Measurements from ENCODE around the gene ABHD12B. TPM values are rescaled to one million over a fixed set of nuclear protein-coding genes. Genes with fewer than 3 reads are reported as not detected.

ABHD12B gene
- total RNA-seq, 1 experiment from 2014 or later: not detected

DNA sequence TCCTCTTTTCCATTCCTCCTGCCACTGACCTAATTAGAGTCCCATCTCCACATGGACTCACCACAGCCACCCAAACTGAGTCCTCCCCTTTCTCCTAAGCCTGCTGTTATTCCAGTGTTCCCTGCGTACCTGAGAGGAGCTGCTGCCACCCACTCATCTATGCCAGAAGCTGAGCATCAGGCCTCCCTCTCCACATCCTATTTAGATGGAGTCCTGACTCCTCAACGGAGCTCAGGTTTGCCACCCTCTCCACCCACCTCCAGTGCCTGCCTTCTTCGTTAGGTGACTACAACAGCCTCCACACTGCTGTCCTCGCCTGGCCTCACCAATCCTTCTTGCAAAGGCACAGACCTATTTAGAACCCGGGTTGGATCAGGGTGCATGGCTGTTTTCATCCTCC is 15.2 kb upstream of the ABHD12B start:
- ChIA-PET POLR2A (no interaction called here), CTCF (no interaction called here)
- Histone ChIP-seq H3K27me3 (ENCODE audit: control insufficient read depth, insufficient read depth, low read length) (no peaks in the 10 kb centered on the region; the same call in 1 of the 2 replicates), H3K36me3 (ENCODE audit: control insufficient read depth, insufficient read depth, low read length) (no peaks in the 10 kb centered on the region), H3K27ac (ENCODE audit: low read length) (no peak overlapping the region), H3K9me3 (ENCODE audit: control insufficient read depth, insufficient read depth, low read depth, low read length) (no peaks in the 10 kb centered on the region), H3K4me3 (ENCODE audit: low read depth in 2 of 2, low read length in 2 of 2) (no peak overlapping the region), H3K4me1 (ENCODE audit: control insufficient read depth, insufficient read depth, low read length) (no peaks in the 10 kb centered on the region)
- no TSS peak for BruUV-seq (replicated peaks)
- TF ChIP-seq, protein P1, sequence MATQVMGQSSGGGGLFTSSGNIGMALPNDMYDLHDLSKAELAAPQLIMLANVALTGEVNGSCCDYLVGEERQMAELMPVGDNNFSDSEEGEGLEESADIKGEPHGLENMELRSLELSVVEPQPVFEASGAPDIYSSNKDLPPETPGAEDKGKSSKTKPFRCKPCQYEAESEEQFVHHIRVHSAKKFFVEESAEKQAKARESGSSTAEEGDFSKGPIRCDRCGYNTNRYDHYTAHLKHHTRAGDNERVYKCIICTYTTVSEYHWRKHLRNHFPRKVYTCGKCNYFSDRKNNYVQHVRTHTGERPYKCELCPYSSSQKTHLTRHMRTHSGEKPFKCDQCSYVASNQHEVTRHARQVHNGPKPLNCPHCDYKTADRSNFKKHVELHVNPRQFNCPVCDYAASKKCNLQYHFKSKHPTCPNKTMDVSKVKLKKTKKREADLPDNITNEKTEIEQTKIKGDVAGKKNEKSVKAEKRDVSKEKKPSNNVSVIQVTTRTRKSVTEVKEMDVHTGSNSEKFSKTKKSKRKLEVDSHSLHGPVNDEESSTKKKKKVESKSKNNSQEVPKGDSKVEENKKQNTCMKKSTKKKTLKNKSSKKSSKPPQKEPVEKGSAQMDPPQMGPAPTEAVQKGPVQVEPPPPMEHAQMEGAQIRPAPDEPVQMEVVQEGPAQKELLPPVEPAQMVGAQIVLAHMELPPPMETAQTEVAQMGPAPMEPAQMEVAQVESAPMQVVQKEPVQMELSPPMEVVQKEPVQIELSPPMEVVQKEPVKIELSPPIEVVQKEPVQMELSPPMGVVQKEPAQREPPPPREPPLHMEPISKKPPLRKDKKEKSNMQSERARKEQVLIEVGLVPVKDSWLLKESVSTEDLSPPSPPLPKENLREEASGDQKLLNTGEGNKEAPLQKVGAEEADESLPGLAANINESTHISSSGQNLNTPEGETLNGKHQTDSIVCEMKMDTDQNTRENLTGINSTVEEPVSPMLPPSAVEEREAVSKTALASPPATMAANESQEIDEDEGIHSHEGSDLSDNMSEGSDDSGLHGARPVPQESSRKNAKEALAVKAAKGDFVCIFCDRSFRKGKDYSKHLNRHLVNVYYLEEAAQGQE (IDR thresholded peaks at IDR 0.05; ENCODE audit: insufficient read depth in 1 of 2, low read depth in 2 of 2, low read length in 1 of 2): no peak
- TF ChIP-seq SIN3A (IDR thresholded peaks at IDR 0.05; ENCODE audit: borderline replicate concordance, insufficient read depth, low read depth, low read length) (no peak), CTCF (IDR thresholded peaks at IDR 0.05) (no peak), TCF7L2 (IDR thresholded peaks at IDR 0.05; ENCODE audit: low read depth, low read length) (no peak), POLR2AphosphoS5 (IDR thresholded peaks at IDR 0.05; ENCODE audit: low read depth, low read length) (no peak)
- ATAC-seq: no peak
- intact Hi-C loops (cut with micrococcal nuclease; ENCODE audit: unreplicated experiment): no loop called here
- in situ Hi-C loops (cut with HindIII; ENCODE audit: low pct_unique_long_range_greater_than_20kb, low sequenced_read_pairs): no loop called here
- DNase-seq (ENCODE audit: low read depth, low spot score): no peak

DNA sequence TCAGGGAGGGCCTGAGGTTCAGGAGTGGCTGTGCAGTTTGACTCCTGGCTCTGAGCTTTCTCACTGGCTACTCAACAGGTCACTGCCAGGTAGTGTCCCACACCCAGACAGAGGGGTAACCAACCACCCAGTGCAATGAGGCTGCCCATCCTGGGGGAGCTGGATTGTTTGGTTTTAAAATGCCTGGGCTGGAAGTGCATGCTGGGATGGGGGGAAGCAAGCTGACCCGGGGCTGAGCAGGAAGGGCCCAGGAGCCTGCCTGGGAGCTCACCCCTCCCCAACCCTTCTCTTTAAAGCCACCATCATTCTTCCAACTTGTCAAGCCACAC is 12.6 kb upstream of the ABHD12B start:
- POLR2A ChIA-PET: no interaction called here
- no peaks in the 10 kb centered on the region for H3K36me3 ChIP-seq (ENCODE audit: control insufficient read depth, insufficient read depth, low read length)
- DNase-seq (ENCODE audit: low read depth, low spot score) (no peak), ATAC-seq (peak; percentile 61)
- in situ Hi-C loops (cut with HindIII; ENCODE audit: low pct_unique_long_range_greater_than_20kb, low sequenced_read_pairs) (no loop called here), intact Hi-C loops (cut with micrococcal nuclease; ENCODE audit: unreplicated experiment) (no loop called here)
- H3K9me3 ChIP-seq (ENCODE audit: control insufficient read depth, insufficient read depth, low read depth, low read length): no peaks in the 10 kb centered on the region
- no peak overlapping the region for H3K27ac ChIP-seq (ENCODE audit: low read length)
- CTCF ChIA-PET: interaction anchor here (0.9 to 2.0 kb wide), 3 partner anchors 30 to 93 kb away, joined by 3 to 11 read pairs (median 3); no protein-coding TSS in a partner anchor
- H3K4me3 ChIP-seq (ENCODE audit: low read depth in 2 of 2, low read length in 2 of 2): peak overlapping the region; percentile 47 to 75
- no peaks in the 10 kb centered on the region for H3K4me1 ChIP-seq (ENCODE audit: control insufficient read depth, insufficient read depth, low read length)
- TF ChIP-seq, protein P1 (IDR thresholded peaks at IDR 0.05; ENCODE audit: insufficient read depth in 1 of 2, low read depth in 2 of 2, low read length in 1 of 2): no peak
- TF ChIP-seq POLR2AphosphoS5 (IDR thresholded peaks at IDR 0.05; ENCODE audit: low read depth, low read length) (no peak), TCF7L2 (IDR thresholded peaks at IDR 0.05; ENCODE audit: low read depth, low read length) (no peak), SIN3A (IDR thresholded peaks at IDR 0.05; ENCODE audit: borderline replicate concordance, insufficient read depth, low read depth, low read length) (no peak), CTCF (IDR thresholded peaks at IDR 0.05) (no peak)
- no TSS peak for BruUV-seq (replicated peaks)
- H3K27me3 ChIP-seq (ENCODE audit: control insufficient read depth, insufficient read depth, low read length): peaks cover 2% of the 10 kb centered on the region; the same call in 1 of the 2 replicates

Data from Panc1 (cell line).